OCI-LY7 (cell line): ENCODE measurements around the gene IP6K3. TPM values are rescaled to one million over a fixed set of nuclear protein-coding genes. Genes with fewer than 3 reads are reported as not detected.

Source experiments
- BruUV-seq: library from RNA; stranded (reverse); fragments of 400-500 nt; replicated peaks from 2 replicates; lab custom pipeline; 2021; lab: Mats Ljungman, UMichigan
- CTCF ChIA-PET: fragments of 300-600 bp; sonication (Branson Sonifier 250); formaldehyde crosslinking; loops from one replicate; lab custom pipeline; 2022; ENCODE audit warnings: antibody characterized with exemption; ENCODE audit not compliant: unreplicated experiment; lab: Charles Lee
- POLR2A ChIA-PET: fragments of 300-600 bp; sonication (Branson Sonifier 250); formaldehyde crosslinking; loops from one replicate; lab custom pipeline; 2022; ENCODE audit warnings: antibody characterized with exemption; lab: Charles Lee
- DNase-seq: peaks from one replicate; pipeline ENCODE4 v3.0.0-alpha.2; 2015; ENCODE audit warnings: low spot score
- H2AFZ ChIP-seq: fragments of 200-600 bp; sonication (generic), shearing (Covaris generic); 2 replicates; pipeline ENCODE4 v1.6.1; 2014; ENCODE audit warnings: mild to moderate bottlenecking, antibody characterized with exemption, low read length, moderate library complexity
- H3K27ac ChIP-seq: fragments of 200-600 bp; sonication (generic); 2 replicates; pipeline ENCODE4 v1.5.1; 2014; ENCODE audit warnings: mixed run types, low read depth, mild to moderate bottlenecking, moderate library complexity, low read length, inconsistent platforms; ENCODE audit not compliant: poor library complexity, severe bottlenecking
- H3K36me3 ChIP-seq: fragments of 200-600 bp; sonication (generic); 2 replicates; pipeline ENCODE4 v1.6.1; 2014; ENCODE audit warnings: mild to moderate bottlenecking, antibody characterized with exemption, low read length, moderate library complexity, mixed read lengths; ENCODE audit not compliant: insufficient read depth
- H3K4me1 ChIP-seq: fragments of 200-600 bp; sonication (generic); 2 replicates; pipeline ENCODE4 v1.5.1; 2014; ENCODE audit warnings: mild to moderate bottlenecking, low read length; ENCODE audit not compliant: insufficient read depth, poor library complexity, severe bottlenecking
- H3K4me2 ChIP-seq: fragments of 200-600 bp; sonication (generic); 2 replicates; pipeline ENCODE4 v1.6.1; 2014; ENCODE audit warnings: mild to moderate bottlenecking, low read length
- H3K4me3 ChIP-seq: fragments of 200-600 bp; sonication (generic); 2 replicates; pipeline ENCODE4 v1.5.1; 2014; ENCODE audit warnings: mild to moderate bottlenecking, low read depth, low read length; ENCODE audit not compliant: poor library complexity, severe bottlenecking
- H3K79me2 ChIP-seq: fragments of 200-600 bp; sonication (generic); 2 replicates; pipeline ENCODE4 v1.6.1; 2016; ENCODE audit warnings: low read depth, mild to moderate bottlenecking, low read length, moderate library complexity, mixed read lengths; ENCODE audit not compliant: insufficient read depth
- H3K9me2 ChIP-seq: fragments of 200-600 bp; sonication (generic); 2 replicates; pipeline ENCODE4 v1.6.1; 2016; ENCODE audit warnings: mild to moderate bottlenecking, low read length, mixed read lengths; ENCODE audit not compliant: insufficient read depth
- H3K9me3 ChIP-seq: fragments of 200-600 bp; sonication (generic); 2 replicates; pipeline ENCODE4 v1.6.1; 2014; ENCODE audit warnings: mild to moderate bottlenecking, mixed run types, low read length, mixed read lengths
- H4K20me1 ChIP-seq: fragments of 200-600 bp; sonication (generic); 2 replicates; pipeline ENCODE4 v1.6.1; 2014; ENCODE audit warnings: mild to moderate bottlenecking, antibody characterized with exemption, low read length, moderate library complexity, mixed read lengths; ENCODE audit not compliant: insufficient read depth
- EZH2phosphoT487 ChIP-seq: fragments of 200-600 bp; sonication (generic); IDR thresholded peaks from 2 replicates; pipeline ENCODE4 v1.6.1; 2018; ENCODE audit warnings: low read depth, borderline replicate concordance, mild to moderate bottlenecking, mixed run types, antibody characterized with exemption, low read length, moderate library complexity, mixed read lengths
- intact Hi-C: fragments of 100-400 bp; cut with micrococcal nuclease; formaldehyde crosslinking; loops from one replicate; pipeline ENCODE4 v1.10.0; 2022; ENCODE audit not compliant: unreplicated experiment
- total RNA-seq, 2 experiments: library from RNA; depleted of rRNA in 1 of 2; stranded (reverse); fragments of >200 nt in 1 of 2; shearing (Covaris generic) in 1 of 2; gene quantifications; 2 replicates each; pipeline ENCODE4 v1.2.3, GENCODE V29; 2014 to 2022
- TF ChIP-seq, protein P1 (sequence below): fragments of 200-600 bp; sonication (generic); conservative IDR thresholded peaks from 2 replicates; pipeline ENCODE4 v1.5.1; 2014; ENCODE audit warnings: mild to moderate bottlenecking, antibody characterized with exemption, low read length, moderate library complexity, mixed read lengths

IP6K3 gene
- total RNA-seq, 2 experiments from 2014 or later, result not detected

DNA sequence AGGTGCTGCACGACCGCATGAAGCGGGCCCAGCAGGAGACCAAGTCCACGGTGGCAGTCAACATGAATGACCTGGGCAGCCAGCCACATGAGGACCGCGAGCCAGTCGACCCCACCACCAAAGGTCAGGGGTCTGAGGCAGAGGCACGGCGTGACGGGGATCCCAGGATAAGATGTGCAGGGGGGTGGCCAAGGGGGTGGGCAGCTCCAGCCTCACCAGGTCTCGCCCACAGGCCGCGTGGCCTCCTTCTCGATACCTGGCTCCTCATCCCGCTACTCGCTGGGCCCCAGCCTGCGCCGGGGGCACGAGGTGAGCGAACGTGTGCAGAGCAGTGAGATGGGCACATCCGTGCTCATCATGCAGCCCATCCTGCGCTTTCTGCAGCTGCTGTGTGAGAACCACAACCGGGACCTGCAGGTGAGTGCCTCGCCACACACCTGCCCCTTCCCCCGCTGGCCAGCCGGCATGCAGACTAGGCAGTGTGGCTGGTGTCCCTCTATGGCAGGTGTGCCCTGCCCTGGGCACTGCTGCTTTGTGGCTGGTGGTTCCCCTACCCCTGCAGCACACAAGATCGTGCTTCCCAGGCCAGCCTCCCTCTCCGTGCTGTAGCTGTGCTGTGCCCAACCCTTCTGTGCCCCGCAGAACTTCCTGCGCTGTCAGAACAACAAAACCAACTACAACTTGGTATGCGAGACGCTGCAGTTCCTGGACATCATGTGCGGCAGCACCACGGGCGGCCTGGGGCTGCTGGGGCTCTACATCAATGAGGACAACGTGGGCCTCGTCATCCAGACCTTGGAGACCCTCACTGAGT lies 61.1 kb downstream of the IP6K3 start:
- Histone ChIP-seq H4K20me1 (no peaks in the 10 kb centered on the region), H3K4me1 (no peaks in the 10 kb centered on the region), H3K9me3 (no peaks in the 10 kb centered on the region), H3K27ac (no peak overlapping the region), H3K9me2 (no peaks in the 10 kb centered on the region), H3K79me2 (no peaks in the 10 kb centered on the region), H2AFZ (no peak overlapping the region), H3K36me3 (peaks cover 95% of the 10 kb centered on the region), H3K4me3 (no peak overlapping the region), H3K4me2 (no peak overlapping the region)
- TSS peak; percentile 64 for BruUV-seq
- intact Hi-C loops, result no loop called here
- DNase-seq, result no peak
- CTCF ChIA-PET, result no interaction called here
- POLR2A ChIA-PET, result no interaction called here
- TF ChIP-seq EZH2phosphoT487, result no peak
- TF ChIP-seq, protein P1, sequence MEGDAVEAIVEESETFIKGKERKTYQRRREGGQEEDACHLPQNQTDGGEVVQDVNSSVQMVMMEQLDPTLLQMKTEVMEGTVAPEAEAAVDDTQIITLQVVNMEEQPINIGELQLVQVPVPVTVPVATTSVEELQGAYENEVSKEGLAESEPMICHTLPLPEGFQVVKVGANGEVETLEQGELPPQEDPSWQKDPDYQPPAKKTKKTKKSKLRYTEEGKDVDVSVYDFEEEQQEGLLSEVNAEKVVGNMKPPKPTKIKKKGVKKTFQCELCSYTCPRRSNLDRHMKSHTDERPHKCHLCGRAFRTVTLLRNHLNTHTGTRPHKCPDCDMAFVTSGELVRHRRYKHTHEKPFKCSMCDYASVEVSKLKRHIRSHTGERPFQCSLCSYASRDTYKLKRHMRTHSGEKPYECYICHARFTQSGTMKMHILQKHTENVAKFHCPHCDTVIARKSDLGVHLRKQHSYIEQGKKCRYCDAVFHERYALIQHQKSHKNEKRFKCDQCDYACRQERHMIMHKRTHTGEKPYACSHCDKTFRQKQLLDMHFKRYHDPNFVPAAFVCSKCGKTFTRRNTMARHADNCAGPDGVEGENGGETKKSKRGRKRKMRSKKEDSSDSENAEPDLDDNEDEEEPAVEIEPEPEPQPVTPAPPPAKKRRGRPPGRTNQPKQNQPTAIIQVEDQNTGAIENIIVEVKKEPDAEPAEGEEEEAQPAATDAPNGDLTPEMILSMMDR, result no peak

DNA sequence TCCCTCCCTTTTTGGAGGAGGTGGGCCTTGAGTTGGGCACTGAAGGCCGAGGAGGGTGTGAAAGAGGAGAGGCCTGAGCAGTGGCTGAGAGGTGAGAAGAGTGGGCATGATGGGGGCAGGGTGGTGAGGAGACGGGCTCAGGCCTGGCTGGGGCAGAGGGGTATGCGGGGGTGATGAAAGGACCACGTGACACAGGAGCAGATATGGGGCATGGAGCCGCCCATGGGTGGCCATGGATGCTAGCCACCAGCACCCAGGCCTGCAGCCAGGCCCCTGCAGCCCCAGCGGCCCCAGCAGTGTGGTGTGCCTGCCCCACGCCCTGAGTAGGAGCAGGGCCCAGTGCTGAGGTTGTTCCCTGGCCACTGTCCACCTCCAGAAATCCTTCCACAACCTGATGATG lies 61.7 kb downstream of the IP6K3 start:
- TF ChIP-seq, protein P1, result no peak
- no peaks in the 10 kb centered on the region for H3K9me3 ChIP-seq
- no peaks in the 10 kb centered on the region for H3K79me2 ChIP-seq
- H3K4me2 ChIP-seq, result no peak overlapping the region
- no peaks in the 10 kb centered on the region for H3K9me2 ChIP-seq
- no peak overlapping the region for H3K27ac ChIP-seq
- POLR2A ChIA-PET, result no interaction called here
- peaks cover 95% of the 10 kb centered on the region for H3K36me3 ChIP-seq
- H3K4me3 ChIP-seq, result no peak overlapping the region
- H4K20me1 ChIP-seq, result no peaks in the 10 kb centered on the region
- DNase-seq, result no peak
- H3K4me1 ChIP-seq, result no peaks in the 10 kb centered on the region
- intact Hi-C loops, result no loop called here
- CTCF ChIA-PET, result no interaction called here
- no peak overlapping the region for H2AFZ ChIP-seq
- no TSS peak for BruUV-seq

DNA sequence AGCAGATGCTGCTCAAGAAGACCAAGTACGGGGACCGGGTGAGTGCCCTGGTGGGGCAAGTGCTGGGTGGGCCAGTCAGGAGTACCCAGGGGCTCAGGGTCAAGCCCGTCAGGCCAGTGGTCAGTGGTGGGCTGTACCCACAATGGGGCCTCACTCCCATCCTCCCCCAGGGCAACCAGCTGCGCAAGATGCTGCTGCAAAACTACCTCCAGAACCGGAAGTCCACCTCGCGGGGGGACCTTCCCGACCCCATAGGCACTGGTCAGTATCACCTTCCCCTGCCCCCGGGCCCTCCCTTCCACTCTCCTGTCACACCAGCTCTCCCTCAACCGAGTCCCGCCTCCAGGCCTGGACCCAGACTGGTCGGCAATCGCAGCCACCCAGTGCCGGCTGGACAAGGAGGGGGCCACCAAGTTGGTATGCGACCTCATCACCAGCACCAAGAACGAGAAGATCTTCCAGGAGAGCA lies 62.2 kb downstream of the IP6K3 start:
- Histone ChIP-seq H3K4me1 (no peaks in the 10 kb centered on the region), H3K9me3 (no peaks in the 10 kb centered on the region), H3K79me2 (no peaks in the 10 kb centered on the region), H3K4me3 (no peak overlapping the region), H4K20me1 (no peaks in the 10 kb centered on the region), H3K27ac (no peak overlapping the region), H3K9me2 (no peaks in the 10 kb centered on the region), H3K36me3 (peaks cover 95% of the 10 kb centered on the region), H3K4me2 (no peak overlapping the region), H2AFZ (no peak overlapping the region)
- DNase-seq, result no peak
- BruUV-seq, result no TSS peak
- intact Hi-C loops, result no loop called here
- ChIA-PET POLR2A (no interaction called here), CTCF (no interaction called here)
- TF ChIP-seq, protein P1, result no peak
- no peak for TF ChIP-seq EZH2phosphoT487
